ENCODE data around the gene COL11A2.

The COL11A2 gene

GRCh38 chr6:33114406-33114805, 77.9 kb downstream of the COL11A2 start:
- TF ChIP-seq NFIC (IDR thresholded peaks at IDR 0.05) (no peak), EGR1 (IDR thresholded peaks at IDR 0.05) (no peak), CEBPB (IDR thresholded peaks at IDR 0.05) (no peak), YY1 (IDR thresholded peaks at IDR 0.05; ENCODE audit: low read depth) (no peak), FOXM1 (IDR thresholded peaks at IDR 0.05; ENCODE audit: borderline replicate concordance, low read depth) (no peak), RAD21 (IDR thresholded peaks at IDR 0.05; ENCODE audit: low read depth) (no peak)

DNA sequence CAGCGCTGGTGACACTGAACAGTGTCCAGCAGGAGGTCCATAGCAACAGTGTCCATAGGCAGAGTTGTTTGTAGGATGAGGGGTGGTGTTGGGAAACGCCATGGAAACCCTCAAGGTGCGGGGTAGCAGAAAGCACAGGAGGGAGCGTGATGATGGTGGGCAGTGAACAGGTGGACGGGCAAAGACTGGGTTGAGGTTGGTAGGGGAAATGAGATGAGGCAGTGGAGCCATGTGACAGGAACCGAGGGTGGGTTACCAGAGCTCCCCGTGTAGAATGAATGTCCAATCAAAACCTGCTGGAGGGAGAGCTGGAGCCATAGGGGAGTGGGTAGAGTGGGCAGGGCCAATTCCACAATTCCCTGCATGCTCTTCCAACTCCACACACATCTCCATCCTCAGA, 78.5 kb downstream of the COL11A2 start:
- TF ChIP-seq EP300 (IDR thresholded peaks at IDR 0.05; ENCODE audit: borderline replicate concordance) (no peak), FOXM1 (IDR thresholded peaks at IDR 0.05; ENCODE audit: borderline replicate concordance, low read depth) (no peak), YY1 (IDR thresholded peaks at IDR 0.05; ENCODE audit: low read depth) (no peak), CEBPB (IDR thresholded peaks at IDR 0.05) (no peak), TEAD4 (IDR thresholded peaks at IDR 0.05) (no peak), NFIC (IDR thresholded peaks at IDR 0.05) (no peak), EGR1 (IDR thresholded peaks at IDR 0.05) (no peak), ZBTB7A (IDR thresholded peaks at IDR 0.05; ENCODE audit: low read depth) (no peak), TCF12 (IDR thresholded peaks at IDR 0.05; ENCODE audit: low read depth) (no peak), CREB1 (IDR thresholded peaks at IDR 0.05; ENCODE audit: low read depth) (no peak), TAF1 (IDR thresholded peaks at IDR 0.05; ENCODE audit: low read depth) (no peak), REST (IDR thresholded peaks at IDR 0.05; ENCODE audit: low read depth) (no peak), RAD21 (IDR thresholded peaks at IDR 0.05; ENCODE audit: low read depth) (no peak)
- TF ChIP-seq, protein P1, sequence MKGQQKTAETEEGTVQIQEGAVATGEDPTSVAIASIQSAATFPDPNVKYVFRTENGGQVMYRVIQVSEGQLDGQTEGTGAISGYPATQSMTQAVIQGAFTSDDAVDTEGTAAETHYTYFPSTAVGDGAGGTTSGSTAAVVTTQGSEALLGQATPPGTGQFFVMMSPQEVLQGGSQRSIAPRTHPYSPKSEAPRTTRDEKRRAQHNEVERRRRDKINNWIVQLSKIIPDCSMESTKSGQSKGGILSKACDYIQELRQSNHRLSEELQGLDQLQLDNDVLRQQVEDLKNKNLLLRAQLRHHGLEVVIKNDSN (IDR thresholded peaks at IDR 0.05): no peak
- TF ChIP-seq, protein P2, sequence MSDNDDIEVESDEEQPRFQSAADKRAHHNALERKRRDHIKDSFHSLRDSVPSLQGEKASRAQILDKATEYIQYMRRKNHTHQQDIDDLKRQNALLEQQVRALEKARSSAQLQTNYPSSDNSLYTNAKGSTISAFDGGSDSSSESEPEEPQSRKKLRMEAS (IDR thresholded peaks at IDR 0.05): no peak
